Bronchial epithelial cell (primary cell): Measurements from ENCODE around the gene HNRNPA1L2. TPM values are rescaled to one million over a fixed set of nuclear protein-coding genes. Genes with fewer than 3 reads are reported as not detected.
"Not testable (repeated sequence)": the region's sequence is repeated elsewhere in the genome, so short reads cannot be mapped to it uniquely, and the experiment has no call there.

Source experiments
- DNase-seq: peaks from one replicate; pipeline ENCODE4 v3.0.0-alpha.2; 2010; ENCODE audit warnings: low read depth
- FAIRE-seq: peaks from 2 replicates; lab custom pipeline; 2011; peaks lifted over from hg19 to GRCh38; lab: Jason Lieb, UNC
- H3K27me3 ChIP-seq: 2 replicates; pipeline ENCODE4 v1.5.1; 2011; ENCODE audit warnings: low read length; ENCODE audit not compliant: control insufficient read depth, insufficient read depth
- H3K36me3 ChIP-seq: 2 replicates; pipeline ENCODE4 v1.5.1; 2011; ENCODE audit warnings: low read length; ENCODE audit not compliant: control insufficient read depth, insufficient read depth
- H3K4me3 ChIP-seq: 2 replicates; pipeline ENCODE4 v1.5.1; 2011; ENCODE audit warnings: mild to moderate bottlenecking, low read depth, low read length, control low read depth
- total RNA-seq: library from RNA; depleted of rRNA; stranded (reverse); fragments of >200 nt; gene quantifications from 2 replicates; pipeline ENCODE4 v1.2.1, GENCODE V29; 2014
- TF ChIP-seq, protein P1 (sequence below): IDR thresholded peaks from 2 replicates; pipeline ENCODE4 v1.5.1; 2011; ENCODE audit warnings: mild to moderate bottlenecking, moderate library complexity, low read length, control low read depth, inconsistent platforms; ENCODE audit not compliant: insufficient read depth, severe bottlenecking

The HNRNPA1L2 gene
- 3.7 and 3.8 TPM in 2 replicates for total RNA-seq

DNA sequence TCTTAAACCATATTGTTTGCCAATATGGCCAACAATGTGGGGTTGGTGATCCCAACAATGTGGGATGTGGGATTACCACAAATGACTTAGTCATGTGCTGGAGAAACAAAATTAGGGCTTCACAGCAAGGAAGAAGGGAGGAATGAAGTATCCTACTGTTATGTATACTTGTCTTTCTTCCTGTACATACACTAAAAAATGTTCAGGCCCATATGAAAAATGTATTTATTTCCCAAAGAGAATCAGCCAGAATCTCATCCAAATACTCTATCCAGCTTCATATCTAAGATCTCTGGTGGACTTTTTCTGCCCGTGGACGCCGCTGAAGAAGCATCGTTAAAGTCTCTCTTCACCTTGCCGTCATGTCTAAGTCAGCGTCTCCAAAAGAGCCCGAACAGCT lies at the start of gene HNRNPA1L2:
Gene HNRNPA1L2 (plus strand): TSS at position 301 of the 400 bp plus-strand sequence. CDS start 62 bp downstream, at position 363.
- TF ChIP-seq, protein P1, sequence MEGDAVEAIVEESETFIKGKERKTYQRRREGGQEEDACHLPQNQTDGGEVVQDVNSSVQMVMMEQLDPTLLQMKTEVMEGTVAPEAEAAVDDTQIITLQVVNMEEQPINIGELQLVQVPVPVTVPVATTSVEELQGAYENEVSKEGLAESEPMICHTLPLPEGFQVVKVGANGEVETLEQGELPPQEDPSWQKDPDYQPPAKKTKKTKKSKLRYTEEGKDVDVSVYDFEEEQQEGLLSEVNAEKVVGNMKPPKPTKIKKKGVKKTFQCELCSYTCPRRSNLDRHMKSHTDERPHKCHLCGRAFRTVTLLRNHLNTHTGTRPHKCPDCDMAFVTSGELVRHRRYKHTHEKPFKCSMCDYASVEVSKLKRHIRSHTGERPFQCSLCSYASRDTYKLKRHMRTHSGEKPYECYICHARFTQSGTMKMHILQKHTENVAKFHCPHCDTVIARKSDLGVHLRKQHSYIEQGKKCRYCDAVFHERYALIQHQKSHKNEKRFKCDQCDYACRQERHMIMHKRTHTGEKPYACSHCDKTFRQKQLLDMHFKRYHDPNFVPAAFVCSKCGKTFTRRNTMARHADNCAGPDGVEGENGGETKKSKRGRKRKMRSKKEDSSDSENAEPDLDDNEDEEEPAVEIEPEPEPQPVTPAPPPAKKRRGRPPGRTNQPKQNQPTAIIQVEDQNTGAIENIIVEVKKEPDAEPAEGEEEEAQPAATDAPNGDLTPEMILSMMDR: no peak
- DNase-seq (no peak), FAIRE-seq (no peak)
- Histone ChIP-seq H3K36me3 (no peaks in the 10 kb centered on the region), H3K4me3 (no peak within 1 kb of the TSS), H3K27me3 (no peaks in the 10 kb centered on the region)

DNA sequence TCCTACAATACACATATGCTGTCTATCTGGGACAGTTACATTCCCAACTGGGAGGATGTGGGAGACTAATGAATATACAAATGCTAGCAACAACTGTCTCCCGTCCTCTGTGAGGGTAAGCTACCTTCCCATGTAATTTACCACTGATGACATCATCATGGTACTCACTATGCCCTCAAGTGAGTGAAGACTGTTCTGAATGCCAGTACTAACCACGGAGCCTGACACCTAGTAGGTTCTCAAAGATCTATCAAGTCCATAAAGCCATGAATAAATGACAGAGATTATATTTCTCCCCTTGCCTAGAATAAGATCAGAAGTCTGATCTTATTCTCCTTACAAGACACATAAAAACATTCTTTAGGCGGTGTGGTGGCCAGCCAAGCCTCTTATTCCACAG lies 49.1 kb upstream of the HNRNPA1L2 start:
- not testable (repeated sequence) for FAIRE-seq

DNA sequence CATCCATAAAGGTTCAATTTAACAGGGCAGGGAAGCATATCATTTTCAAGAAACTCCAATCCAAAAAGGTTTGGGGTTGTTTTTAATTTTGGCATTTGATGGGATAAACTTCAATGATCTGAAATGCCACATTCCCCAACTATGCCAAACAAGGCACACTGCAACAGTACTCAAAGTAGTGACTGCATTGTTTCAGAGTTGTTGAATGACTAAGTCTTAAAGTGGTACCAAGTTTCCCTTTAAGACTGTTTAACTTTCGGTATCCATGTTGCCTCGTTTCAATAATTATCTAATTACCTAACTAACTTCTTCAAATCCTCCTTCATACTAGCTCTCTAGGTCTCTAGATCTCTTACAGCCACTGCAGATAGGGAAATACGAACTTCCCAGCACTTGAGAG lies 48.4 kb upstream of the HNRNPA1L2 start:
- H3K4me3 ChIP-seq, H3K36me3 ChIP-seq, DNase-seq, H3K27me3 ChIP-seq, FAIRE-seq: not testable (repeated sequence)

More for the DNA sequence above, 49.1 kb upstream of the HNRNPA1L2 start:
- not testable (repeated sequence) for H3K36me3 ChIP-seq, H3K4me3 ChIP-seq, H3K27me3 ChIP-seq, DNase-seq

DNA sequence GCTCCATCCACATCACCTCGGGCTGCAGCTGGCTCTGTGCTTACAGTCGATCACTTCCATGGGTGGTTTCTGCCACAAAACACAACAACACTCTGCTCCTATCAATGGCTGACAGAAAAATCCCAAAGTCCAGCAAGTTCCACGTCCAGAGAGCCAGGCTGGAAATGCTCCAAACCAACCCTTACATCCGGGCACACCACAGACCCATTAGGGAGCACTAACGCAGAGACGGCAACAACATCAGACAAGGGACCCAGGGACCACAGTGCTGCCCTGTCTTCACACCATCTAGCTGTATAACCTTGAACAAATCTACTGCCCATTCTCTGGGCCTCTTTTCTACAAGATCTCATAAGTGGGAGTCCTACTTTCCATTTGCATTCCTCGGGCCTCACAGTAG lies 47.9 kb upstream of the HNRNPA1L2 start:
- FAIRE-seq: peak; percentile 52
- not testable (repeated sequence) for H3K4me3 ChIP-seq, H3K36me3 ChIP-seq

DNA sequence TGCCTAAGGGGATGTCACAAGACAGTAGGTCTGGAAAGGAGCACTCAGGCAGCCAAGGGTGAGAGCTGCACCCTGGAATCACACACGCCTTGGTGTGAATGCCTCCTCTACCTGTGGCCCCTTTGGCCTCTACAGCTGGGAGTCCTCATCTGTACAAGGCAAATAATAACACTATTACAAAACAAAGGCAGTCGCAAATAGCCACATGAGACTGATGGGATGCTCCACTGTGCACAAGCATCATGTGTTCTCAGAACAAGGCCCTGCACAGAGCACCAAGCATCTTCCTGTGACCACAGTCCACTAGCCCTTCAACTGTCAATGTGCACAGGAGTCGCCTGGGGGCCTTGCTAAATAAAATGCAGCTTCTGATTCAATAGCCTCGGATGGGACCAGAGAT lies 44.6 kb upstream of the HNRNPA1L2 start:
- TF ChIP-seq, protein P1: no peak
- Histone ChIP-seq H3K27me3 (no peaks in the 10 kb centered on the region), H3K4me3 (no peak overlapping the region), H3K36me3 (no peaks in the 10 kb centered on the region)
- FAIRE-seq (no peak), DNase-seq (no peak)

More for the DNA sequence above, 47.9 kb upstream of the HNRNPA1L2 start:
- not testable (repeated sequence) for H3K27me3 ChIP-seq, DNase-seq

DNA sequence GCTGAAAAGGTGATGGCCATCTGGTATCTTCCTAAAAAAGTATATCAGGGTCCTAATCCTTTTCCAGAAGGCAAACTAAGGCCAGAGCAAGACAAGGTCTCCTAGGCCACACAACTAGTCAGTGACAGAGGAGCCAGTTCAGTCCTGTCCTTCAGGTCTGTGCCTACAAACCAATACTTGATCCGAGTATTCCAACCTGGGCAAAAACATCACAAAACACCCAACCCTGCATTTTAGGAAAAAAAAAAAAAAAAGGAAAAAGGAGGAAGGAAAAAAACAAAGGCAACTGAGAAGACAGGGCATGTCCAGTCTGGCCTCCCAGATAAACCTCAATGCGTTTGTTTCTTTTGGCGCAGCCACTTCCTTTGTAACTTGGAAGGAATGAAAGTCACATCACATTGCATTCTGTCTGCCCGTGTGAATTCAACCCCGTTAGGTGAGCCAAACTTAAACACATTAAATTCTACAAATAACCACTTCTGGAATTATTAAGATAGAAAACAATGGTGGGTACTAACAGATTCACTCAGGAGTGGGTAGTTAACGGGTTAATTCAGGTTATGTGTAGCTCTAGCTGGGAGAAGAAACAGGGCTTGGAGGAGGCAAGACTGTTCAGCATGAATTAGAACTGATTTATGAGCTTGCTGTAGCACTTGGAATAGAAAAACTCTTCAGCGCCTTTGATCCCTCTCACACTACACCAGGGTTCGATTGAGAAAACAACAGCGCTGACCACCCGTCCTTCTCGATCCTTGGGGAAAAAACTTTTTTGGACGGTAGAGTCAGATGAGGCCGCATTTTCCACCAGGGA lies 43.0 kb upstream of the HNRNPA1L2 start:
- Histone ChIP-seq H3K36me3 (no peaks in the 10 kb centered on the region), H3K27me3 (no peaks in the 10 kb centered on the region), H3K4me3 (peak overlapping the region; percentile 56)
- TF ChIP-seq, protein P1: no peak
- DNase-seq (peak; percentile 73), FAIRE-seq (no peak)

DNA sequence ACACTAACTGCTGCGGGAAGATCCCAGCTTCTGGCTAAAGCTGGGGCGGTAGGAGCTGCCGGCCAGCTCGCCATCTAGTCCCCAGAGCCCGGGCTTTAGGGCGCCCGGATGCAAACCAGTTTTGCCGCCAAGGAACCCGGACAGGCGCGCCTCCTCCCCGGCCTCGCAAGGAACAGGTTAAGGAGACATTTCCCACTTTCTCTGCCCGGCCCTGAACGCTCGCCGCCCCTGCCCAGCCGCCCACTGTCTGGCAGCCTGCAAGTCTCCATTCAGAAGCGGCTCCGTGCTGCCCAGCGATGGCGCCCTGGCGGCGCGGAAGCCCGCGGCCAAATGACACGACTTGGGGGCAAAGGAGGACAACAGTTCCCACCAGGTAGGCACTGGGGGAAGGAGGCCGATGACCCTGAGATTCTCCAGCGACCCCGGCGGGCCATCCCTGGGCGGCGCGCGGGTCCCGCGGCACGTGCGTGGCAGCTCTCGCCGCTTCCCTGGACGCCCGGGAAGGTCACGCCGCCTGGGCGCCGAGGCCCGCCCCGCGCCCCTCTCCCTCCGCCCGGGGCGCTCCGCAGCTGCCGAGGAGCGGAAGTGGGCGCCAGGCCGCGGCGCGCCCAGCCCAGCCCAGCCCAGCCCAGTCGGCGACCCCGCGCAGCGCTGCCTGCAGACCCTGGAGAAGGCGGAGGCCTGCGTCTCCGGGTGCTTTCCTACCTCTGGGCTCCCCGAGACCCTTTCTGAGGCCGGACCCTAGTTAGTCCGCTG lies 42.2 kb upstream of the HNRNPA1L2 start:
- TF ChIP-seq, protein P1: no peak
- DNase-seq (no peak), FAIRE-seq (no peak)

More for the DNA sequence above, 42.2 kb upstream of the HNRNPA1L2 start:
- Histone ChIP-seq H3K27me3 (no peaks in the 10 kb centered on the region), H3K4me3 (peak overlapping the region; percentile 56), H3K36me3 (no peaks in the 10 kb centered on the region)
